Measurements from ENCODE around the gene RPS6KA4.

The RPS6KA4 gene

GRCh38 chr11:64333556-64333955 lies 25.4 kb upstream of the RPS6KA4 start:
- H3K4me1 ChIP-seq (ENCODE audit: control insufficient read depth, insufficient read depth, low read length): no peaks in the 10 kb centered on the region
- no peak overlapping the region for H3K27ac ChIP-seq (ENCODE audit: low read depth, low read length)
- no peak overlapping the region for H3K9ac ChIP-seq (ENCODE audit: low read length)
- H3K27me3 ChIP-seq (ENCODE audit: control insufficient read depth, insufficient read depth, low read length): no peaks in the 10 kb centered on the region
- no peaks in the 10 kb centered on the region for H3K36me3 ChIP-seq (ENCODE audit: control insufficient read depth, insufficient read depth, low read length)
- H3K4me3 ChIP-seq (ENCODE audit: low read length): no peak overlapping the region

- no peaks in the 10 kb centered on the region for H3K4me1 ChIP-seq (ENCODE audit: control insufficient read depth, insufficient read depth, low read length)
- H3K9ac ChIP-seq (ENCODE audit: low read length): no peak overlapping the region
- H3K36me3 ChIP-seq (ENCODE audit: control insufficient read depth, insufficient read depth, low read length): no peaks in the 10 kb centered on the region
- no peaks in the 10 kb centered on the region for H3K27me3 ChIP-seq (ENCODE audit: control insufficient read depth, insufficient read depth, low read length)
- H3K27ac ChIP-seq (ENCODE audit: low read depth, low read length): no peak overlapping the region
- no peak overlapping the region for H3K4me3 ChIP-seq (ENCODE audit: low read length)
These were observed 23.9 kb upstream of the RPS6KA4 start for GRCh38 chr11:64334764-64335735.

GRCh38 chr11:64337538-64338249 lies 21.3 kb upstream of the RPS6KA4 start:
- Histone ChIP-seq H3K27ac (ENCODE audit: low read depth, low read length) (no peak overlapping the region), H3K4me1 (ENCODE audit: control insufficient read depth, insufficient read depth, low read length) (peaks cover 4% of the 10 kb centered on the region), H3K9ac (ENCODE audit: low read length) (no peak overlapping the region)

GRCh38 chr11:64338716-64339115 lies 20.2 kb upstream of the RPS6KA4 start:
- H3K27ac ChIP-seq (ENCODE audit: low read depth, low read length): no peak overlapping the region
- H3K4me3 ChIP-seq (ENCODE audit: low read length): no peak overlapping the region

More at GRCh38 chr11:64337538-64338249, 21.3 kb upstream of the RPS6KA4 start:
- Histone ChIP-seq H3K27me3 (ENCODE audit: control insufficient read depth, insufficient read depth, low read length) (no peaks in the 10 kb centered on the region), H3K4me3 (ENCODE audit: low read length) (no peak overlapping the region), H3K36me3 (ENCODE audit: control insufficient read depth, insufficient read depth, low read length) (no peaks in the 10 kb centered on the region)

GRCh38 chr11:64339286-64339685 lies 19.7 kb upstream of the RPS6KA4 start:
- no peak overlapping the region for H3K9ac ChIP-seq (ENCODE audit: low read length)
- H3K4me3 ChIP-seq (ENCODE audit: low read length): no peak overlapping the region
- H3K4me1 ChIP-seq (ENCODE audit: control insufficient read depth, insufficient read depth, low read length): peaks cover 9% of the 10 kb centered on the region
- no peak overlapping the region for H3K27ac ChIP-seq (ENCODE audit: low read depth, low read length)
- no peaks in the 10 kb centered on the region for H3K36me3 ChIP-seq (ENCODE audit: control insufficient read depth, insufficient read depth, low read length)
- no peaks in the 10 kb centered on the region for H3K27me3 ChIP-seq (ENCODE audit: control insufficient read depth, insufficient read depth, low read length)

More at GRCh38 chr11:64338716-64339115, 20.2 kb upstream of the RPS6KA4 start:
- peaks cover 9% of the 10 kb centered on the region for H3K4me1 ChIP-seq (ENCODE audit: control insufficient read depth, insufficient read depth, low read length)
- H3K9ac ChIP-seq (ENCODE audit: low read length): no peak overlapping the region
- H3K27me3 ChIP-seq (ENCODE audit: control insufficient read depth, insufficient read depth, low read length): no peaks in the 10 kb centered on the region
- H3K36me3 ChIP-seq (ENCODE audit: control insufficient read depth, insufficient read depth, low read length): no peaks in the 10 kb centered on the region

- Histone ChIP-seq H3K4me1 (ENCODE audit: control insufficient read depth, insufficient read depth, low read length) (peaks cover 9% of the 10 kb centered on the region), H3K4me3 (ENCODE audit: low read length) (peak within 1 kb of the TSS; percentile 58), H3K9ac (ENCODE audit: low read length) (no peak within 1 kb of the TSS), H3K27me3 (ENCODE audit: control insufficient read depth, insufficient read depth, low read length) (no peaks in the 10 kb centered on the region), H3K36me3 (ENCODE audit: control insufficient read depth, insufficient read depth, low read length) (no peaks in the 10 kb centered on the region), H3K27ac (ENCODE audit: low read depth, low read length) (no peak within 1 kb of the TSS)
These were observed 19.1 kb upstream of the RPS6KA4 start, which contains the start of gene CCDC88B for GRCh38 chr11:64339754-64340408. TSS of gene CCDC88B (plus strand) at chr11:64340204. CDS start at chr11:64340267, 63 bp downstream.

- H3K9ac ChIP-seq (ENCODE audit: low read length): no peak overlapping the region
- peaks cover 9% of the 10 kb centered on the region for H3K4me1 ChIP-seq (ENCODE audit: control insufficient read depth, insufficient read depth, low read length)
- no peaks in the 10 kb centered on the region for H3K27me3 ChIP-seq (ENCODE audit: control insufficient read depth, insufficient read depth, low read length)
- H3K27ac ChIP-seq (ENCODE audit: low read depth, low read length): no peak overlapping the region
- H3K4me3 ChIP-seq (ENCODE audit: low read length): peak overlapping the region; percentile 58
- no peaks in the 10 kb centered on the region for H3K36me3 ChIP-seq (ENCODE audit: control insufficient read depth, insufficient read depth, low read length)
These were observed 18.2 kb upstream of the RPS6KA4 start for GRCh38 chr11:64340671-64341335.

GRCh38 chr11:64341429-64341828 lies 17.5 kb upstream of the RPS6KA4 start:
- H3K4me1 ChIP-seq (ENCODE audit: control insufficient read depth, insufficient read depth, low read length): peaks cover 9% of the 10 kb centered on the region
- H3K27me3 ChIP-seq (ENCODE audit: control insufficient read depth, insufficient read depth, low read length): no peaks in the 10 kb centered on the region
- no peak overlapping the region for H3K27ac ChIP-seq (ENCODE audit: low read depth, low read length)
- no peaks in the 10 kb centered on the region for H3K36me3 ChIP-seq (ENCODE audit: control insufficient read depth, insufficient read depth, low read length)
- H3K4me3 ChIP-seq (ENCODE audit: low read length): peak overlapping the region; percentile 58
- H3K9ac ChIP-seq (ENCODE audit: low read length): no peak overlapping the region

- Histone ChIP-seq H3K36me3 (ENCODE audit: control insufficient read depth, insufficient read depth, low read length) (peaks cover under 1% of the 10 kb centered on the region), H3K4me1 (ENCODE audit: control insufficient read depth, insufficient read depth, low read length) (peaks cover 9% of the 10 kb centered on the region), H3K27me3 (ENCODE audit: control insufficient read depth, insufficient read depth, low read length) (no peaks in the 10 kb centered on the region), H3K27ac (ENCODE audit: low read depth, low read length) (peak overlapping the region; percentile 71), H3K4me3 (ENCODE audit: low read length) (peak overlapping the region; percentile 58), H3K9ac (ENCODE audit: low read length) (peak overlapping the region; percentile 19)
These were observed 16.8 kb upstream of the RPS6KA4 start for GRCh38 chr11:64341851-64342791.

- H3K36me3 ChIP-seq (ENCODE audit: control insufficient read depth, insufficient read depth, low read length): peaks cover 2% of the 10 kb centered on the region
- H3K4me3 ChIP-seq (ENCODE audit: low read length): peak overlapping the region; percentile 58
- no peak overlapping the region for H3K9ac ChIP-seq (ENCODE audit: low read length)
- H3K4me1 ChIP-seq (ENCODE audit: control insufficient read depth, insufficient read depth, low read length): peaks cover 9% of the 10 kb centered on the region
- H3K27ac ChIP-seq (ENCODE audit: low read depth, low read length): peak overlapping the region; percentile 71
- H3K27me3 ChIP-seq (ENCODE audit: control insufficient read depth, insufficient read depth, low read length): no peaks in the 10 kb centered on the region
These were observed 15.9 kb upstream of the RPS6KA4 start for GRCh38 chr11:64342869-64343745.
